ENCODE measurements around the gene EXOC3L1.

- TF ChIP-seq MAFK (IDR thresholded peaks at IDR 0.05; ENCODE audit: partially characterized antibody) (no peak), ELK1 (IDR thresholded peaks at IDR 0.05; ENCODE audit: low read depth, low read length) (no peak), POLR2A (IDR thresholded peaks at IDR 0.05; ENCODE audit: low read length) (no peak), FOSL2 (IDR thresholded peaks at IDR 0.05) (no peak), FOSL2 (CRISPR knock-in tag; IDR thresholded peaks at IDR 0.05) (no peak)
Measured at GRCh38 chr16:67238278-67238575, 48.3 kb upstream of the EXOC3L1 start.

All from A549 (cell line).